Hepatocyte (in vitro differentiated cells): ENCODE measurements around the gene DLG2.
A peak's percentile ranks its signal among the peaks of the same experiment; 100 is the strongest.

Experiments used
- CTCF ChIP-seq: fragments of 200-600 bp; sonication (generic); IDR thresholded peaks from 2 replicates; pipeline ENCODE4 v1.5.1; 2016; ENCODE audit warnings: antibody characterized with exemption, mild to moderate bottlenecking; ENCODE audit not compliant: poor library complexity
- EZH2 ChIP-seq: fragments of 200-600 bp; sonication (generic); IDR thresholded peaks from 2 replicates; pipeline ENCODE4 v1.6.1; 2016; ENCODE audit warnings: antibody characterized with exemption, mild to moderate bottlenecking, borderline replicate concordance
- EZH2phosphoT487 ChIP-seq: fragments of 200-600 bp; sonication (generic); IDR thresholded peaks from one replicate; pipeline ENCODE4 v1.6.1; 2018; ENCODE audit warnings: antibody characterized with exemption, mild to moderate bottlenecking, low read depth, moderate library complexity; ENCODE audit not compliant: unreplicated experiment, severe bottlenecking

- peak; percentile 83 for TF ChIP-seq CTCF
- no peak for TF ChIP-seq EZH2
- TF ChIP-seq EZH2phosphoT487 = no peak
These were observed 1062.8 kb downstream of the DLG2 start for GRCh38 chr11:84564180-84564866.
